ENCODE data around the gene SSTR4.

Gene SSTR4

DNA sequence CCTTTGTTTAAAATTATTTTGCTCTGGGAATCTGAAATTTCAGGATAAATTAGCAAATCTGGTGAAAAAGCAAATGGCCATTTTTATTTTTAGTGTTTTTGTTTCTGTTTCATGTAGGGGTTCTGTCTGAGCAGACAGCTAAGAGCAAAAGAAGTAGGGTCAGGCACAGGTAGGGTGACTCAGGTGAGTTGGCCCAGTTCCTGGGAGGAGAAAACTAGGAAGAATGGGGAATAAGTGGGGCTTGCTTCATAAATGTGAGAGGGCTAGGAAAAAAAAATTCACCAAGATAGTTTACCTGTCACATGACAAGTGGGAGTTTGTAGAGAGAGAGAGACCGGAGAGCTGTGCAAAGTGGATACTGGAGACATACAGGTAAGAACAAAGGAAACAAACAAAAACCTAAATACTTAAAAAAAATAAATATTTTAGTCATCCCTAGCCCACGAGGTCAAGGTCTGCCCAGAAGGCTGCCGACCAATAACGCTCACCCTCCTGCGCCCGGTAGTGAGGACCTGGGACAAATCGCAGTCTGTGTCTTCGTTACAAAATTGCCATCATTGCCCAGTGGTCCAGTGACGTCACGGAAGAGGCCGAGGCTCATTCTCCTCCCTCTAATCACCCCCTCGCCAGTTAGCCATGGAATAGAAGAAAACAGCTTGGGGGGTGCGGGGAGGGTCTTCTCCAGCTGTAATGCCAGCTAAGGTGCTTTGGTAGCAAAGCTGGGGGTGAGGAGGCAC, 12.1 kb downstream of the SSTR4 start:
- no peak for DNase-seq

DNA sequence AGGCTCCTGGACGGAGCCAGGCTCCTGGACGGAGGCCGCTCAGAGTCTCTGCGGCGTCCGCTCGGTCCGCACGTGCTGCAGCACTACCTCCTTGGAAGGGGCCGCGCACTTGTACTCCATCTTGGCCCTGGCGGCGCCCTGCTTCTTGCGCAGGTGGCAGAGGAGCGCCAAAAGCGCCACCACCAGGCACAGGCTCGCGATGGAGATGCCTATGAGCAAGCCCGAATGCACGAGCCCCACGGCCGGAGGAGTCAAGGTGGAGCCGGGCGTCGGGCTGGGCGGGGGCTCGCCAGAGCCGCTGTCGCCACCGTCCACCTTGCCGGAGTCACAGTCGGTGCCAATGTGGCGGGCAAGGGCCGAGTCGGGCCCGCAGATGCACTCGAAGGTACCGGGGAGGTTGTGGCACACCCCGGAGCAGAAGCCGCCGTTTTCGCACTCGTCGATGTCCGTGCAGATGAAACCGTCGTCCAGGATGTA, 12.7 kb downstream of the SSTR4 start:
- no peak for DNase-seq

DNA sequence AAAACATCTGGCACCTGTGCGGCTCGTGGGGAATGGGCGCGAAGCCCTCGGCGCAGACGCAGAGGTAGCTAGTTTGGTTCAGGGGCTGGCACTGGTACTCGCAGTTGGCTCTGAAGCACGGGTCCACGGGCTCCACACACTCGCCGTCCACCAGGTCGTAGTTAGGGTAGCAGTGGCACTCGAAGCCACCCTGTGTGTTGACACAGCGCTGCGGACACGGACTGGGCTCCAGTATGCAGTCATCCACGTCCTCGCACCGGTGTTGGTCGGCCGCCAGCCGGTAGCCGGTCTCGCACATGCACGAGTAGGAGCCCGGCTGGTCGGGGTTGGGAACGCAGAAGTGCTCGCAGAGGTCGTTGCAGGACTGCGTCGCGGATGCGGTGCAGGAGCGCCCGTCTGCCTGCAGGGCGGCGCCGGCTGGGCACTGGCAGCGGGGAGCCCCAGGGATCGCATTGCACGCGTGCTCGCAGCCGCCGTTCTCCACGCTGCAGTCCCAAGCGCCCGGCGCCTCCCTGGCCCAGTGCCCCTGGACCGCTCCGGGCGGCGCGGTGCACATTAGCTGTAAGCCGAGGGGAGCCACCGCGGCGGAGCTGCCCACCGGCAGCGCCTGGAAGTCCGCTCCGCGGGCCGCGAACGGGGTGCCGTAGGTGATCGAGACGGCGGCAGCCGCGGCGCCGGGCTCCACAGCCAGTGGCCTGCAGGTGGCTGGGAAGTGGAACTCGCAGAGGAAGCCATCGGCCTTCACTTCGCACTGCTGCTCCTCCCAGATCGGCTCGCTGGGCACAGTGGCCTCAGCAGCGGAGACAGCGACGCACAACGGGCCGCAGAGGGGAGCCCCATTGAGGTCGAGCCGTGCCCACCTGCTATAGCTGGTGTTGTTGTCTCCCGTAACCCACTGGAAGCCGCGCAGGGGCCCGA, 13.4 kb downstream of the SSTR4 start:
- DNase-seq = no peak

DNA sequence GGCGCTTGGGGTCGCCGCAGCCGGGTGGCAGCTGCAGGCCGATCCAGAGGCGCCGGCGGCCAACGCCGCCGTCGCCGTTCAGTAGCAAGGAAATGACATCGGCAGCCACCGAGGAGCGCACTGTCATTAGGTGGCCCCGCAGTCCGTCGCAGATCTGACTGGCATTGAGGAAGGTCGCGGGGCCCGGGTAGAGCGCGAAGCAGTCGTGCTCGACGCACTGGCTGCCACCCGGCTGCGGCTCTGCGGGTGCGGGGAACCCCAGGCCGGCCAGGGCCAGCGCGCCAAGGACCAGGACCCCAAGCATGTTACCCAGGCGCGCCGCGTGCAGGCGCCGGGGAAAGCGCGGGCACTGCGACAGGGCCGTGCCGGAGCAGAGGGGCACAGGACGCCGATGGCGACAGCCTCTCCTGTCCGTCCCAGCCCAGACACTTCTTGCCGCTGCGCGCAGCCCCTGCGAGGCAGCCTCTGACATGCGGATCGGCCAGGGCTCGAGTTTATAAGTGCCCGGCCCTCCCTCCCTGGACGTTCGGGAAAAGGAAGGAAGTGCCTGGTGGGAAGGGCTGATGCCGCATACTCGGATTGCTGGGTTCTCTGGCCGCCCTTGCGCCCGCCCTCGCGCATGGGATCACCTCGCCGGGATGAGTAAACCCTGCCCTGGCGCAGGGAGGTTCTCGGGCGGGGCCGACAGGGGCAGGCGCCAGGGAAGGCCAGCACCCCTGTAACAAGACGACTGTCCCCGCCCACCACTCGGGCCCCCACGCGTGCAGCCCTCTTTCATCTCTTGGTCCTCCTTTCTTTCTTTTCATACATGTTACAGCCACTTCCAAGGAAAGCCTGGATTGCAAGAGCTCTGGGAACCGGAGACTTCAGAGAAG, 14.3 kb downstream of the SSTR4 start, which contains the start of gene THBD:
Gene THBD, minus strand, starts transcription at position 472 of the 875 bp plus-strand sequence. Its CDS starts 168 bp downstream, at position 304.
- no peak for DNase-seq

DNA sequence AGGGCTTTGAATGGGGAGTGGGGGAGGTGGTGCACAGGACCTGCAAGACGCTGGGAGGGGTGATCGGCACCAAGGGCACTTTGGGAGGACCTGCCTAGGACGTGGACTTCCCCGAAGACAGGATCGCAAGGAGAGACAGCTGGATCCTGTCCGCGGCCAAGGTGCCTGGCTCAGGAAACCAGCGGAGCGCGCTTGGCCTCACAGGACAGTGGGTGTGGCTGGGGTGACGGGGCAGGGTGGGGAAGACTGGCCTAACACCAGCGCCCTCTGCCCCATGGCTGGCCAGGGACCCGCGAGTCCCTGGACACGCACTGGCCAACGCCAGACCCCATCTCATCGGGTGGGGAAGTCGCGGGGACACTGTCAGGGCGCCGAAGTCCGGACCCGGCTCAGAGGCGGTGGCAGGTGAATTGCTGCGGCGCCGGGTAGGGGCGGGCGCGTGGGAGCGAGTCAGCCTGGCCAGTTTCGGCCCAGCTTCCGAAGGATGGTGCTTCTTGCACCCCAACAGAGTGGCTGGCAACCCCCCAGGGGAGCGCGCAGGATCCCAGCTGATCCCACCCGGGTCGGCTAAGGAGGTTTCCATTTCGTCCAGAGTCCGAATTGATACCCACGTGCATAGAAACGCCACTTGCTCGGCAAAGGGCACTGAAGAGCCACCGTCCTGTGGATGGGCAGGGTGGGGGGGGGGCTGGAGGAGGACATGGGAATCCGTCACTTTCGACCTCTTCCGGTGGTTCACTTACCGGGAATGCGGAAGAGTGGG, 15.1 kb downstream of the SSTR4 start:
- no peak for DNase-seq

DNA sequence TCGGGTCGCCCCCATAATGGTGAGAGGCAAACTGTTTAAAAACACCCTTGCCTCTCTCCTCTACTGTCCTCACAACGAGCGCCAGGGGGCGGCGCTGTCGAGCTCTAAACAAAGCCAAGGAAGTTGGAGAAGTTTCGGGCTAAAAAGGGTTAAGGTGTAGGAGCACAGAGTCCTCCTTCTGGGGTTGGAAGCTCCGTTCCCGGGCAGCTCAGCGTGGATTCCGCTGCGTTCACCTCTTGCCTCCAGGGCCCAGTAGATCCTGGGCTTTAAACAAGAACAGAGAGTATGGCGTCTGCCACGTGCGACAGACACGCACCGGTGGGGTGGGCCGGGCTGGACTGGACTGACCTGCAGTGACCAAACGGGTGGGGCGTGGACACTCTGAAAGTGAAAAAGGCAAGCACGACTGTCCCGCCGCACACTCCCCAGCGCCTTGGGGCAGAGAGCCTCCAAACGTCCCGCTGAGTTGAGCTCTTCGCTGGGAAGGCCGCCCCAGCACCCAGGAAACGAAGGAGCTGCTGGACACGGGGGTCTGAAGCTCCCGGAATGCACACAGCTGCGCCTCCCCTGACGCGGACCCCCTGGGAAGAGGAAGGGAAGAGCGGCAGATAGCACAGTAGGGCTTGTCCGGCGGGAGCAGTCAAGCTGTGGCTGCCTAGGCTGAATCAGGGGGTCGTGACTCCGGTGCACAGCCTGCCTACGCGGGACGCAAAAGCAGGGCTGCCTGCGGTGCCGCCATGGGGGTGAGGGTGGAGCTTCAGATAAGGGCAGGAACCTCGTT, 15.9 kb downstream of the SSTR4 start:
- DNase-seq = no peak

DNA sequence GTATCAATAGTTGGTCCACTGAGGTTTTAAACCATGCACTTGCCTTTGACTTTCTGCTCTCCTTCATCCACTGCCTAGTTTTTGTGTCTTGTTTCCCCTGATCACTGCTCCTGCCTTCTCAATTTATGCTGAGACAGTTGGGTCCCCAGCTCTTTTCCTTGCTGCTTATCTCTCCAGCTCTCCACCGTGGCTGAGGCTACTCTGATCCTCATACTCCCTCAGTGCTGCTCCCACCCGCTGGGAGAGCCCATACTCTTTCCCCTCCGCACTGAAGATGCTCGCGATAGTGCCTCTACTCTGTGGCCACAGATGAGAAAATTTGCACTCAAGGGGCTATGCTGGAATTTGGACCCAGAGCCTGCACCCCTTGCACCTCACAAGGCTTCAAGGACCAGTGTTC, 17.8 kb downstream of the SSTR4 start:
- no peak for DNase-seq

DNA sequence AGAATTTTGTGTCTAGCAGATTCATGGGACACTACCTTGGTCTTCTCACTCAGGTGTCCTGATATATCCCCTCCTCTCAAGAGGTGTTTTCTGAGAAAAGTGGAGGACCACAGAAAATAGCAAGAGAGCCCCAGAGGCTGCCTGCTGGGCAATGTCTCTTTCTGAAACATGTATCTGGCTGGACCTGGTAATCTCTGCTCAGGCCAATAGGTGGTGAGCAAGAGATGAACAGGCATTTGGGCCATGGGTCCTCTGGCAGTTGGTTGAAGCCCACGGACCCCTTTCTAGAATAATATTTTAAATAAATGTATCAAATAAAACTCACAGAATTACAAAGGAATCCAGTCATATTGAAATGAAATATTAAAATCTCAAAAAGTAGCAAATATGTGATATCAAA, 23.1 kb downstream of the SSTR4 start:
- no peak for DNase-seq

DNA sequence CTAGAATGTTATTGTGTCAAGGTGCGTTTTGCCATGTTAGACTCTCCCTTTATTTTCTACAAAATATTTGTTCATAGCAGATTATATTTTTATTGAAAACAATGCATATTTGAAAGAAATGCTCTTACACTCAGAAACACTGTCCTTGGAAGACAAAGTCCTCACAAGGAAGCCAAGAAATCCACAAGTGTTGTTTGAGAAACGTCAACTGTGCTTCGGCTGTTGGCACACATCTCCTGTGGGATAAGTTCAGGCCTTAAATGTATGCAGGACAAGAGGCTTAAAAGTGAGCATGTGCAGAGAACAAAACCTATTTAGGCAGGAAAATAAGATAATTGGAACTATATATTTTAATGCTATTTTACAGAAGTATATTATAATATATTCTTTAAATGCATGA, 23.9 kb downstream of the SSTR4 start:
- DNase-seq = no peak

DNA sequence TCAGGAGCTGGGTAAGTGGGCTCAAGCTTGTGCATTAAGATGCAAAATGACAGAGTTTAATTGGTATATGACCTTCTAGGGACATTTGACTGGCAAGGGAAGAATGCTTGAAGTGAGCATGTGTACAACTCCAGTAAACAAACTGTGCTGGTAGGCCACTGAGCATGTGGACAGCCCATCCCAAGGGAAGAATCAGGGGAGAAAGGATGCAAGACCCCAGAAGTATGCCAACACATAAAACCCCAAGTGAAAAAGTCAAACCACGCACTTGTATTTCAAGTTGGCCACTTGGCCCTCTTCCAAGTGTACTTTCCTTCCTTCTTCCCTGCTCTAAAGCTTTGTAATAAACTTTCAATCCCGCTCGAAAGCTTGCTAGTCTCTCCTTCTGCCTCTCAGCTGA, 24.7 kb downstream of the SSTR4 start:
- DNase-seq = no peak

DNA sequence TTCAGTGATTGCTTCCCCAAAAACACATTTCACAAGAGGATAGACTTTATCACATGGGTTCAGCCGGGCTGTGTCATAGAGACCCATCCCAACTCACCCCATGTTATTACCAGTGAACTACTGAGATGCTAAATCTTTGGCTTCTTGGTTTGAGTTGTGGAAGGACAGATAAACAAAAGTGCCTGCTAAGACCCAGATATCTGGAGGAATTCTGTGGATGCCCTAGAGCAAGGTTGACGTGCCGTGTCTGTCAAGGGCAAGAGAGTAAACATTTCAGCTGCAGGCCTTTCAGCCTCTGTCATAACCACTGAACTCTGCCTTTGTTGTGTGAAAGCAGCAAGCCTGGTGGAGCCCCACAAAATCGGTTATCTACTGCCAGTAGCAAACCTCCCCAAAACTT, 25.5 kb downstream of the SSTR4 start:
- DNase-seq = no peak

DNA sequence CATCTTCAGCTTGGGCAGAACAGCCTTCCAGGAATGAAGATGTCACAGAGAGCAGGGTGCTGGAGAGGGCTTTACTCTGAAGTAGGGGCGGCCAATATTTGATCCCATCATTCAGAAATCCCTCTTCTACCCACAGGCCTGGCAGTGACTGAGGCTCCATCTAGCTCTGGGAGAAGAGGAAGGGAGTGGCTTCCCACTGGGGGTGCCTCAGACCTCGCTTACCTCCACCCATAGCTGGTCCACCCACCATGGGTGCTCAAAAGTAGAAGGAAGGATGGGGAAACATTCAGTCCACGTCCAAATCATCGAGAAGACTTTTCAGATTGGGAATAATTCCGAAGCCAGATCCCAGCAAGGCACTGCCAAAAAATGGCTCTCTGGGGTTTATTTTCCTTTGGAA, 26.1 kb downstream of the SSTR4 start:
- no peak for DNase-seq

DNA sequence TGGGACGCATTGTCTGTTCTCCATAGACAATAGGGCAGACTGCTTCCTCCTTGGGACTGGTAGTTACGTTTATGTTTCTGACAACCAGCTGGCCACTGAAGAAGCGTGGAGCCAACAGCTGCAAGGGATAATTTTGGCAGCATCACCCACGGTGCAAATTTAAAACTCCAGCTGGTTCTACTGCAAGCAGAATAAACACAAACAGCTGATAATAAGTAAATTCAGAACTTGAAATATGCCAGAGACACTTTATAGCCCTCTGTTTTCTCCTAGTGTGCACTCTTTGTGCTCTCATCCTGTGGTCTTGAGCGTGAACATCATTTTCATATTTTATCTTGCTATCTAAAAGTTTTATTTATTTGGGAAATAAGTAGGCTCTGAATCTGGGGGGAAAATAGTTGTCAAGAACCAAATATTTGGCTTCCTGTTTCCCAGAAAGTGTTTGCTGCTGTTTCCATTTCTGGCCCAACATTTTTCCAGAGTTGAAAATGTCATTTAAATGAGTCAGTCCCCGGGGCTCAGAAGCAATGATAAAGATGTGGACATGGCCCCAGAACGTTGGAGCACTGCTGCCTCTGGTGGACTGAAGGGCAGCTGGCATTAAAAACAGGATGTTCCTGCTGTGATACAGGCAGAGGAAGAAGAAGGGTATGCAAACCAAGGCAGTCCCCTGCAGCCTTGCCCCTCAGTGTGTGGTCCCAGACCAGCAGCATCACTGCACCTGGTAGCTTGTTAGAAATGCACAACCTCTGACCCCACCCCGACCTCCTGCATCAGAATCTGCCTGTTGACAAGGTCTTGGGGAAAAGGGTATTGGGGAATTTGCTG, 26.8 kb downstream of the SSTR4 start:
- no peak for DNase-seq

DNA sequence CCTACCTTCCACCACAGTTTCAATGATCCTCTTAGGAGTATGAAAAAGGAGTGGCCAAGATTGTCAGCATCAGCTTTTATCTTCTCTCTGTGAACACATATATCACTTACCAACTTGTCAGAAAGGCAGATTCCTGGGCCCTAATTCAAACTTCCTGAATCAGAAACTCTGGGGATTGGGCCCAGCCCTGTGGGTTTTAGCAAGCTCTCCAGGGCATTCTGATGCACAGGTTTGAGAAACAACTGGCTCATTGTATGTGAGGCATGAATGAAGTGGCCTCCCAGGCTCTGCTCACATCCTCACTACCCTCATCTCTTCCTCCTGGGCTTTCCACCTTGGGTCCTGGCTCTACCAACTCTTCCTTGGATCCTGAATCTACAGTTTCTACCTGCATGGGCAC, 27.5 kb downstream of the SSTR4 start:
- DNase-seq = no peak

DNA sequence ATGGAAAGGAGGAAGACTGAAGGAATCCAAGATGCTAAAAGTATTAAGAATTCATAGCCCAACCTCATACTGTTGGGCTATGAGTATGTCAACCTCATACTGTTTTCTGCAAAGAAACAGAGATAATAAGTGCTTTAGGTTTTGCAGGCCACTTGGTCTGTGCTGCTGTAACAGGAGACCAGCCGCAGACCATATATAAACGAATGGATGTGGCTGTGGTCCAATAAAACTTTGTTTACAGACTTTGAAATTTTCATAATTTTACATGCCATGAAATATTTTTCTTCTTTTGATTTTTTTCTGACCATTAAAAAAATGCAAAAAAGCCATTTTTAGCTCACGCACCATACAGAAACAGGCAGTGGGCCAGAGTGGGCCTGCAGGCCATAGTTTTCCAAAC, 28.1 kb downstream of the SSTR4 start:
- no peak for DNase-seq

DNA sequence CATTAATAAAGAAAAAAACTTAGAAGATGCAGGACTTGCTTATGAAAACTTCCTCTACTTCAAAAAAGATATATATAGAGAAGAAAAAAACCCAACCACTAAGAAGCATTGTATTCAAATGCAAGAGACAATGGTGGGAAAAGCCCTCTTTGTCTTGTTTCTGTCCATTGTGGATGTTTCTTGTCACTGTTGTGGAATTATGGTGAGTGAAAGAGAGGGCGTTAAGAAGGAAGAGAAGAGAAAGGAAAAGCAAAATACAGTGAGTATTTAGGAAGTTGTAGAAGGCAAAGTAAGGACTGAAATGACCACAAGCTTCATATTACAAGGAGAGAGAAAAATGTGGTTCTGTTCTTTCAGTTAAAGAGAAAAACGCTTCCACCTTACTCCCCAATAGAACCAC, 28.5 kb downstream of the SSTR4 start:
- no peak for DNase-seq

DNA sequence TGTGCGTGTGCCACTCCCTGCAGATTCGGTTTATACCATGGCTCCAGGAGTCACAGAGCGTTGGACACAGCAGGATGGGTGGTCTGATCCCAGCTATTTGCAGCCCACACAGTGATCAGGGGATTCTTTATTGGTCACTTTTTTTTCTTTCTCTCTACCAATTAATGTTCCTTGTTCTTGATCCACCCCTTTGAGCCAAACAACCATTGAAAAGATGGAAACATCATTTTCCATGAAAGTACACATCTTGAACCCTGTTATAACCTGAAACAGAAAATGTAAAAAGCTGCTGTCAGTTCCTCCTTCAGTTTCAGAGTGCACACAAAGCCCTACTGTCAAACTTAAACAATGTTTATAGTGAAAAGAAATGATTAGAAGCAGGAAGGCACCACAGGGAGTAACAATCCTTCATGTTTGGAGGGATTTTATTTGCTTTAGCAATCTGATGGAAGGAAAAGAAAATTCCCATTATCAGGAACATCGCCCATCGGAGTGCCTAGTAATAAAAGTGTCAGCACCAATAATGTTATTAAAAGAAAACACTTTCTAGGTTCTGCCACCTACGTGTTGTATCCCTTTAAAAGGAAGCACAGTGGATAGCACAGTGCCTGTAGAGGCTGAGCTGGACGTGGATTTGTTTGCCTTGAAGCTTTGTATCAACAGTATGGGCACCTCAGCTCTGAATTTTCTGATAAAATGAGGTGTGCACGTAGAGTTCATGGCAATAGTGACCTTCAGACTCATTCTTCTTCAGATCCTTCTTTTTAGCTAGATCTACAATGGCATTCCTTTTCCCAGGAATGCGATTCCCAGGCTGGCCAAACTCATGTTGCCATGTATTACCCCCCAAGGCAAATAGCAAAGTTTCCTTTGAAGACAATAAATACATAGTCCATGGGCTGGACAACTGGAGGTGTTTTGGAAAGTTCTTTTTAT, 30.4 kb downstream of the SSTR4 start:
- no peak for DNase-seq

DNA sequence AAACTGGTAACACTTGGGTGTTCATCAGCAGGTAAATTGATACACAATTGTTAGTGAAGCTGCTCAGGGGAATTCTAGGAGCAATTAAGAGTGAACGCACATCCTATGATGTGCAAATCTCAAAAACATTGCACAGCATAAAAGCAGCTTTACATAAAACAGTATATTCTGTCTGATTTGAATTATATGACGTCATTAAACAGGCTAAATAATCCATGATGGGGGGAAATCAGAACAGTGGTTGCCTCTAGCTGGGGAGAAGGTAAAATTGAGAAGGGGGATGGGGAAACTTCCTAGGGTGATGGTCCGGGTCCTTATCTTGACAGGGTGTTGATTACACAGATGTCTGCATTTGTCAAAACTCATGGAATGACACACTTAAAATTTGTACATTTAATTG, 31.7 kb downstream of the SSTR4 start:
- DNase-seq = no peak

DNA sequence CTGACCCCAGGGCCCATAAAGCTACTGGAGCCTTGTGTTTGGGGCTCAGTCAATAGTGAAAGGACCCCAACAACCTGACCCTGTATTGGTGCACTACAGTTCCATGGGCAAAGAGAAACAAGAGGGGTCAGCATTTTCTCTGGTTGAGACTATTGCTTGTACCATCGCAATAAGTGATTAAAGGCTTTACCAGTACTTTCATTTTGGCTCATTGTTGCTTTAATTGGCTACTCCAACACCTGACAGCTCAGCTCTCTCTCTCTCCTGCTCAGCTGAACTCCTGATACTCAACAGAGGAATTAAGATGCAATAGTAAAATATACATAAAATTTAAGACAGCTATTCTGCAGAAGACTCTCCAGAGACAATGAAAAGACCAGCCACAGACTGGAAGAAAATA, 33.2 kb downstream of the SSTR4 start:
- DNase-seq = no peak

Data from T-helper 9 cell (primary cell).